COLO829 (cell line): ENCODE data around the gene OR1F1.
"Not testable (repeated sequence)": the region's sequence is repeated elsewhere in the genome, so short reads cannot be mapped to it uniquely, and the experiment has no call there.

Experiments
- DNase-seq: peaks from one replicate; pipeline ENCODE4 v3.0.0; 2012; ENCODE audit warnings: low spot score

Gene OR1F1

GRCh38 chr16:3150346-3151218, 37.4 kb upstream of the OR1F1 start:
- peak; percentile 93 for DNase-seq

- no peak for DNase-seq
These were observed 36.1 kb upstream of the OR1F1 start for GRCh38 chr16:3152027-3152276.

- peak; percentile 83 for DNase-seq
These were observed 35.6 kb upstream of the OR1F1 start for GRCh38 chr16:3152277-3152990.

- DNase-seq: no peak
These were observed 35.0 kb upstream of the OR1F1 start for GRCh38 chr16:3152991-3153368.

- DNase-seq: no peak
These were observed 32.8 kb upstream of the OR1F1 start for GRCh38 chr16:3155181-3155580.

- no peak for DNase-seq
These were observed 32.0 kb upstream of the OR1F1 start for GRCh38 chr16:3155972-3156371.

- peak; percentile 89 for DNase-seq
These were observed 30.6 kb upstream of the OR1F1 start for GRCh38 chr16:3157229-3158025.

GRCh38 chr16:3158026-3158509, 29.9 kb upstream of the OR1F1 start:
- DNase-seq: no peak

- peak; percentile 91 for DNase-seq
These were observed 29.3 kb upstream of the OR1F1 start for GRCh38 chr16:3158510-3159314.

- no peak for DNase-seq
These were observed 26.6 kb upstream of the OR1F1 start for GRCh38 chr16:3161235-3162018.

GRCh38 chr16:3164121-3164991, 23.6 kb upstream of the OR1F1 start:
- no peak for DNase-seq

GRCh38 chr16:3165111-3165822, 22.7 kb upstream of the OR1F1 start:
- no peak for DNase-seq

GRCh38 chr16:3166505-3166886, 21.5 kb upstream of the OR1F1 start:
- DNase-seq: no peak

- DNase-seq: not testable (repeated sequence)
These were observed 19.3 kb upstream of the OR1F1 start for GRCh38 chr16:3168729-3169128.

GRCh38 chr16:3170440-3171180, 17.4 kb upstream of the OR1F1 start:
- DNase-seq: no peak

GRCh38 chr16:3171181-3171854, 16.7 kb upstream of the OR1F1 start:
- no peak for DNase-seq

GRCh38 chr16:3171855-3172593, 16.0 kb upstream of the OR1F1 start:
- peak; percentile 81 for DNase-seq
